ENCODE results near the gene DPCD.

Gene DPCD

GRCh38 chr10:101587725-101588653 is at the start of gene DPCD, which contains the start of gene POLL:
DPCD (plus strand) TSS chr10:101588321; CDS start chr10:101588337, 16 bp downstream.
POLL (minus strand) TSS chr10:101588257; CDS start chr10:101587360, 897 bp downstream.
- peak; percentile 86 for DNase-seq (ENCODE audit: low read depth, low spot score)

GRCh38 chr10:101538446-101538845 is 49.7 kb upstream of the DPCD start:
- no peak for DNase-seq (ENCODE audit: low read depth, low spot score)

GRCh38 chr10:101545898-101546297 is 42.2 kb upstream of the DPCD start:
- DNase-seq (ENCODE audit: low read depth, low spot score), result no peak

- DNase-seq (ENCODE audit: low read depth, low spot score), result no peak
These were observed 37.2 kb upstream of the DPCD start for GRCh38 chr10:101550965-101551364.

GRCh38 chr10:101552442-101552841 is 35.7 kb upstream of the DPCD start:
- DNase-seq (ENCODE audit: low read depth, low spot score), result no peak

- DNase-seq (ENCODE audit: low read depth, low spot score), result no peak
These were observed 30.6 kb upstream of the DPCD start for GRCh38 chr10:101557541-101557940.

- no peak for DNase-seq (ENCODE audit: low read depth, low spot score)
These were observed 29.9 kb upstream of the DPCD start for GRCh38 chr10:101558204-101558603.

- no peak for DNase-seq (ENCODE audit: low read depth, low spot score)
These were observed 29.2 kb upstream of the DPCD start for GRCh38 chr10:101558671-101559595.

- DNase-seq (ENCODE audit: low read depth, low spot score), result no peak
These were observed 28.4 kb upstream of the DPCD start for GRCh38 chr10:101559596-101560297.

- DNase-seq (ENCODE audit: low read depth, low spot score), result no peak
These were observed 27.6 kb upstream of the DPCD start for GRCh38 chr10:101560298-101561067.

- DNase-seq (ENCODE audit: low read depth, low spot score), result no peak
These were observed 26.8 kb upstream of the DPCD start for GRCh38 chr10:101561068-101561915.

GRCh38 chr10:101562231-101562630 is 25.9 kb upstream of the DPCD start:
- no peak for DNase-seq (ENCODE audit: low read depth, low spot score)

- no peak for DNase-seq (ENCODE audit: low read depth, low spot score)
These were observed 25.1 kb upstream of the DPCD start for GRCh38 chr10:101563007-101563406.

GRCh38 chr10:101563497-101564040 is 24.6 kb upstream of the DPCD start:
- DNase-seq (ENCODE audit: low read depth, low spot score), result no peak

GRCh38 chr10:101564490-101564991 is 23.6 kb upstream of the DPCD start:
- no peak for DNase-seq (ENCODE audit: low read depth, low spot score)

- DNase-seq (ENCODE audit: low read depth, low spot score), result no peak
These were observed 22.7 kb upstream of the DPCD start for GRCh38 chr10:101565370-101565900.

- DNase-seq (ENCODE audit: low read depth, low spot score), result no peak
These were observed 22.2 kb upstream of the DPCD start for GRCh38 chr10:101565936-101566332.

- no peak for DNase-seq (ENCODE audit: low read depth, low spot score)
These were observed 21.6 kb upstream of the DPCD start for GRCh38 chr10:101566333-101567164.
